Measurements from ENCODE around the gene PPP1CC.

DNA sequence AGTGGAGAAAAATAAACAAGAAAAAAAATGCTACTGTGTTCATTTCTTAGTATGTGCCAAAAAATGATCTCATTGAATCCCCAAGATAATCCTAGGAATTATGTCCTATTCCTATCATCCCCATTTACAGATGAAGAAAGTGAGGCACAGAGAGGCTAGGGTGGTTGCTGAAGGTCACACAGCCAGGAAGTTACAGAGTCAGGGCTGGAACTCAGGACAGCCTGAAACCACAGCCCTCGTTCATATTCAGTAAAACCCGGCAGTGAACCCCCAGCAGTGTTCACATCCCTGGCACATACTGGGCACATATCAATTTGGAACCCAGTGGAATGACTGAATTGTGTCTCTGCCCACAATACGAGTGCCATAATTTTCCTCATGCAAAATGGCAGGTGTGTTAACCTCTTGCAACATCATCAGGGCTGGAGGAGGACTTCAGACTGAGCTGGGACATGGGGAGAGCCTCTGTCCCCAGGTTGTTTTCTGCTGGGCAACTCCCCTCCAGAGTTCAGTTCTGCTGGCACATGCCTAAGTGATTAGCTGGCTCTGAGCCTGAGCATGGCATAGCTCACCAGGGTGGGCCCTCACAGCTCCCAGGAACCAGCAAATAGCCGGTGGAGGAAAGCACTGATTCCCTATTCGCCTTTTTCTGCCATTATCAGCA lies 2.0 kb upstream of the PPP1CC start:
- TF ChIP-seq, protein P1, sequence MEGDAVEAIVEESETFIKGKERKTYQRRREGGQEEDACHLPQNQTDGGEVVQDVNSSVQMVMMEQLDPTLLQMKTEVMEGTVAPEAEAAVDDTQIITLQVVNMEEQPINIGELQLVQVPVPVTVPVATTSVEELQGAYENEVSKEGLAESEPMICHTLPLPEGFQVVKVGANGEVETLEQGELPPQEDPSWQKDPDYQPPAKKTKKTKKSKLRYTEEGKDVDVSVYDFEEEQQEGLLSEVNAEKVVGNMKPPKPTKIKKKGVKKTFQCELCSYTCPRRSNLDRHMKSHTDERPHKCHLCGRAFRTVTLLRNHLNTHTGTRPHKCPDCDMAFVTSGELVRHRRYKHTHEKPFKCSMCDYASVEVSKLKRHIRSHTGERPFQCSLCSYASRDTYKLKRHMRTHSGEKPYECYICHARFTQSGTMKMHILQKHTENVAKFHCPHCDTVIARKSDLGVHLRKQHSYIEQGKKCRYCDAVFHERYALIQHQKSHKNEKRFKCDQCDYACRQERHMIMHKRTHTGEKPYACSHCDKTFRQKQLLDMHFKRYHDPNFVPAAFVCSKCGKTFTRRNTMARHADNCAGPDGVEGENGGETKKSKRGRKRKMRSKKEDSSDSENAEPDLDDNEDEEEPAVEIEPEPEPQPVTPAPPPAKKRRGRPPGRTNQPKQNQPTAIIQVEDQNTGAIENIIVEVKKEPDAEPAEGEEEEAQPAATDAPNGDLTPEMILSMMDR (IDR thresholded peaks at IDR 0.05) = no peak
- TF ChIP-seq EP300 (IDR thresholded peaks at IDR 0.05) = no peak
- TF ChIP-seq POLR2A (IDR thresholded peaks at IDR 0.05; ENCODE audit: low read depth) = no peak
